ENCODE results near the gene SLC44A5. TPM values are rescaled to one million over a fixed set of nuclear protein-coding genes. Genes with fewer than 3 reads are reported as not detected.
"Not testable (repeated sequence)": the region's sequence is repeated elsewhere in the genome, so short reads cannot be mapped to it uniquely, and the experiment has no call there.

The SLC44A5 gene
- total RNA-seq, 1 donor from 2014 or later = 0.10 TPM

DNA sequence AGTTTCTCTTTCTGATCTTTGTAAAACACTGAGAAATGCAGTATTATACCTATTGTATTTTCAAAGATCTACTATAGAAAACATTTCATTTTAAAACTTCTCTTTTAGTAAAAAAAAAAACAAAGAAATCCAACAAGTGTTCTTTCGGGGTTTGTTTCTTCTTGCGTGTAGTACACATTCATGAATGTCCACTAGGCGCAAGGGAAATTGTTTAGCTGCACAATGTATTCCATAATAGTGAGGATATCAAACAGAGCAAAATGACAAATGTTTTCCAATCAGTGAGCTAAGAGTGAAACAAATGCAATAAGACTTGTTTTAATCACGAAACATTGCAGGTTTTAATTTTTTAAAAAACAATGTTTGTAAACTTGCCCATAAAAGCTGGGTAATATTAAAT, 408.2 kb downstream of the SLC44A5 start:
- DNase-seq (ENCODE audit: low spot score) = no peak

DNA sequence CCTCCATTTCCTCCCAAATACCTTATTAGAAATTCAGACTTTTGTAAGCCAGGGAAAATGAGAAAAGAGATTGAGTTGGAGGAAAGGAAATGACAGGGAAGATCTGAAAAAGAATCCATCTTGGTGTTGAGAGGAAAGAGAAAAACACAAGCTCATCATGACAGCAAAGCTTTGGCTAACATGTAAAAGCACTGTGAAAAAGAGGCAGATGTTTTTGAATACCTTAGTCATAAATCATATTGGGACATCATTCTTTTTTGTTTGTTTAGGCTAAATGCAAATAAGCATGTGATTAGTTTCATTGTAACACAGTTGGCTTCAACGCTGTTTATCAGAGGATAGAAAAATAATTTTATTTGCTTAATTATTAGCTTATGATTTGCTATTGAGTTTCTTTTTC, 412.2 kb downstream of the SLC44A5 start:
- DNase-seq (ENCODE audit: low spot score) = no peak

DNA sequence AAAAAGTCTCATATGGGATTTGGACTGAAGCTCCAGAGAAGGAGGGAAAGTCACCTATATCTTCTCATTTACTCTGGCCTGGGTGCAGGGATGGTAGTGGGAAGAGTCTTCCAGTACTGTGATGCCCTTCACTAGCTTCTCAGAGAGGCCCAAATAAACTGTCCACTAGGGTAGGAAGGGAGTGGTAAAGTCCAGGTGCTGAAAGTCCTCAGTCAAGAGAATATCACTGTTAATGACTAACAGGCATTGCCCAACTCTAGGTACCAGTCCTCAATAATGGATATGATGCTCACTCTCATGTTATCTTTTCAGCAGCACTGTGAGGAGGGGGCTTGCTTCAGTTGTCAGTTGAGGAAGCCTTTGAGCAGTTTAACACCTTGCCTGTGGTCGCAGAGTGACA, 412.8 kb downstream of the SLC44A5 start:
- DNase-seq (ENCODE audit: low spot score) = no peak

DNA sequence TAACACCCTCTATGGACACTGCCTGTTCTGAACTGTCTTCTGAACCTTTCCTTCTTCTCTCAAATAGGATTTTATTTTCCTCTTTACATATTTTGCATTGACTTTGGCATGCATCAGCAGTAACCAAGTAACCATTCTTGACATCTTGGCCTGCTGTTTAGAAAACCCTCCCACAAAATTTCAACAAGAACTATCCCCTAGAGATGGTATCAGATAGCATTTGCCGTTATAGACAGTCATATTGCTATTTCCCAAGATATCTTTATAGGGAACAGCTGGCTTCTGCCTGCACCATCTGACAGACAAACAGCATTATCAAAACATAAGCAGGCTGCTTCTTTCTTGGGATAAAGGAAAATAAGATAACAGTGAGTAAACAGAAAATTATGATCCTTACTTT, 422.0 kb downstream of the SLC44A5 start:
- DNase-seq (ENCODE audit: low spot score) = no peak

GRCh38 chr1:75181214-75181955, 429.5 kb downstream of the SLC44A5 start:
- not testable (repeated sequence) for DNase-seq (ENCODE audit: low spot score)

- DNase-seq (ENCODE audit: low spot score) = no peak
Measured at GRCh38 chr1:75174031-75174760, 436.7 kb downstream of the SLC44A5 start.

- no peak for DNase-seq (ENCODE audit: low spot score)
Measured at GRCh38 chr1:75172556-75172955, 438.4 kb downstream of the SLC44A5 start.

GRCh38 chr1:75171876-75172275, 439.0 kb downstream of the SLC44A5 start:
- DNase-seq (ENCODE audit: low spot score) = no peak

DNA sequence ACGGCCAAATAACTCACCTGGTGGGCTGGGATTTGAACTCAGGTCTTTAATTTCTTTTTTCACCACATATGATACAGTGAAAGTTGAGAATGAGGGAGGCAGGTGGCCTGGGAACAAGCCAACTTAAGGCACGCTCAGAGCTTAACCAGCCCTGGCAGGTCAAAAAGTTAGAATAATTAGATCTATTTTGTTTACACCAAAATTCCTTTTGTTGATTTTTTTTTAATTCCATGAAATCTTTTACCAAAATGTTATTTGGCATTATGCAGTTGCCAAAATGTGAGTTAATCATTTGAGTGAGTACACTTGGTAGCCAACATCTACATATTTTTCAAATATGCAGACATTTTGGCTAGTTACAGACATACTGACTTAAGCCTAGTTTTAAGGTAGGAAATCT, 439.9 kb downstream of the SLC44A5 start:
- DNase-seq (ENCODE audit: low spot score) = no peak

GRCh38 chr1:75170011-75170410, 440.9 kb downstream of the SLC44A5 start:
- no peak for DNase-seq (ENCODE audit: low spot score)

GRCh38 chr1:75166821-75167220, 444.1 kb downstream of the SLC44A5 start:
- no peak for DNase-seq (ENCODE audit: low spot score)

DNA sequence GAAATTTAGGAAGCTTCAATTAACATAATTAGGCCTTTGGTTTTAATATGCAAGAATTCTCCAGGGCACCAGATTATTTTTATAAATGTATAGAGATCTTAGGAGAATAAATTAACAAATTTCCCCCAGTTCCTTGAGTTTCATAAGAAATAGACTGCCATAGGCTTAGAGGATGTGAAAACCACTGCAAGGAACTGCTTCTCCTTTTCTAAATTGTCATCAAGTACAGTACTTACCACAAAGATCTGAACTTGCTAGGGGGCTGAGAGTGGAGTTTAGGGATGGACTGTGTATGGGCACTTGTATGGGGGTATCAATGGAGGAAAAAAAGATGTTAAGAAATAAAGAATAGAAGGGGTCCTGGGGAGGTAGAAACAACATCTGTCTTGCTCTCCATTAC, 445.6 kb downstream of the SLC44A5 start:
- no peak for DNase-seq (ENCODE audit: low spot score)

DNA sequence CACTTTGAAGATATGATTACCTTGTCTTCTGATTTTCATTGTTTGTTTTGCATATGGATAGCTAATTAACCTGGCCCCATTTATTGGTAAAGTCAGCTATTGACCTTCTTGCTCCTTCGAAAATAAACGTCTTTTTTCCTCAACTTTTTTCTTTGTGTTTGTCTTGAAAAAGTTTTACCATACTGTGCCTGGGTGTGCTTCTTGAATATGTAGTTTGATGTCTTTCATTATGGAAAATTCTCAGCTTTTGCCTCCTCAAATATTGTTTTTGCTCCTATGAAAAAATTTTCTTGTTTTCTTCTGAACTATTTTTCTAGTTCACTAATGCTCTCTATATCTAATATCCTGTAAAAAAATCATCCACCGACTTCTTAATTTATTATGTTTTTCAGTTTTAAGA, 451.8 kb downstream of the SLC44A5 start:
- DNase-seq (ENCODE audit: low spot score) = no peak

Other genes with a start within 250 kb of the SLC44A5 start
- 41.9 TPM for gene ACADM, start 113.6 kb upstream of the SLC44A5 start, total RNA-seq
- 84.8 TPM for gene RABGGTB, start 175.1 kb upstream of the SLC44A5 start, total RNA-seq
- not detected for gene MSH4, start 185.8 kb upstream of the SLC44A5 start, total RNA-seq

Measured in mesenteric fat pad (tissue), 1 donor.